Thyroid gland (tissue), 4 donors: ENCODE results near the gene ETS1.

Experiments
- POLR2A ChIP-seq, 2 donors: fragments of 450-650 bp; IDR thresholded peaks; one replicate each; pipeline ENCODE4 v1.6.1; 2017; ENCODE audit warnings: antibody characterized with exemption in 2 of 2, mild to moderate bottlenecking in 2 of 2, moderate library complexity in 1 of 2
- TF ChIP-seq, protein P1 (sequence below), 6 experiments: fragments of 200-600 bp in 3 of 6; fragments of 450-650 bp in 3 of 6; sonication (generic) in 3 of 6; IDR thresholded peaks; one replicate each; pipeline ENCODE4 v1.5.1; 2016 to 2019; ENCODE audit warnings: antibody characterized with exemption in 6 of 6, mild to moderate bottlenecking in 2 of 6, inconsistent platforms in 1 of 6, moderate library complexity in 1 of 6

DNA sequence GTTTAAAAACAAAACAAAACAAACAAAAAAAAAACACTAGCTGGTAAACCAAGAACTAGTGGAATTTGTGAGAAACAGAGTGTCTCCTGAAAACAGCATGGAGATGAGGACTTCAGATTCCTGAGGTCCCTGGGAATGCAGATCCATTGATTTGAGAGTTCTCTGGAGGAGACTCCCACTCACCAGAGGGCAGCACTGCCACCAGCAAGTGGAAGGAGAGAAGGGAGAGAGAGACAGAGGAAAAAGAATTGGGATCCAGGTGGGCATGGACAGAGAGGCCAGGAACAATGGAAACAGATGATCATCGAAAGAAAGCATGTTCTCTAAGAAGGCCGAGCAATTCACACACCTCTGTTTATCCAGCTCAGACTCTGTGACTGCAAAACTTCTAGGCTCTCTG, 31.8 kb downstream of the ETS1 start:
- TF ChIP-seq, protein P1, sequence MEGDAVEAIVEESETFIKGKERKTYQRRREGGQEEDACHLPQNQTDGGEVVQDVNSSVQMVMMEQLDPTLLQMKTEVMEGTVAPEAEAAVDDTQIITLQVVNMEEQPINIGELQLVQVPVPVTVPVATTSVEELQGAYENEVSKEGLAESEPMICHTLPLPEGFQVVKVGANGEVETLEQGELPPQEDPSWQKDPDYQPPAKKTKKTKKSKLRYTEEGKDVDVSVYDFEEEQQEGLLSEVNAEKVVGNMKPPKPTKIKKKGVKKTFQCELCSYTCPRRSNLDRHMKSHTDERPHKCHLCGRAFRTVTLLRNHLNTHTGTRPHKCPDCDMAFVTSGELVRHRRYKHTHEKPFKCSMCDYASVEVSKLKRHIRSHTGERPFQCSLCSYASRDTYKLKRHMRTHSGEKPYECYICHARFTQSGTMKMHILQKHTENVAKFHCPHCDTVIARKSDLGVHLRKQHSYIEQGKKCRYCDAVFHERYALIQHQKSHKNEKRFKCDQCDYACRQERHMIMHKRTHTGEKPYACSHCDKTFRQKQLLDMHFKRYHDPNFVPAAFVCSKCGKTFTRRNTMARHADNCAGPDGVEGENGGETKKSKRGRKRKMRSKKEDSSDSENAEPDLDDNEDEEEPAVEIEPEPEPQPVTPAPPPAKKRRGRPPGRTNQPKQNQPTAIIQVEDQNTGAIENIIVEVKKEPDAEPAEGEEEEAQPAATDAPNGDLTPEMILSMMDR (IDR thresholded peaks at IDR 0.05) = peak in 3 of 6 experiments; percentile 23 to 42 (median 39)
- no peak for TF ChIP-seq POLR2A (IDR thresholded peaks at IDR 0.05)
